H1 (cell line): ENCODE data around the gene CACNA2D3. TPM values are rescaled to one million over a fixed set of nuclear protein-coding genes. Genes with fewer than 3 reads are reported as not detected.

Experiments used
- CTCF ChIA-PET: fragments of 300-600 bp; sonication (Branson Sonifier 250); formaldehyde crosslinking; loops from one replicate; lab custom pipeline; 2021; ENCODE audit not compliant: partially characterized antibody; lab: Charles Lee
- POLR2A ChIA-PET: fragments of 300-600 bp; sonication (Branson Sonifier 250); formaldehyde crosslinking; loops from one replicate; lab custom pipeline; 2021; ENCODE audit warnings: inconsistent platforms; ENCODE audit not compliant: partially characterized antibody; lab: Charles Lee
- DNase-seq, 2 experiments: peaks; one replicate each; pipeline versions ENCODE4 v3.0.0 to v3.0.0-alpha.2; 2010 to 2022; ENCODE audit warnings: low spot score in 2 of 2, low read depth in 1 of 2, mixed read lengths in 1 of 2
- FAIRE-seq: peaks from 2 replicates; lab custom pipeline; 2011; peaks lifted over from hg19 to GRCh38; lab: Jason Lieb, UNC
- H2AFZ ChIP-seq: 2 replicates; pipeline ENCODE4 v1.8.1; 2012; ENCODE audit warnings: low read length, inconsistent platforms
- H2AK5ac ChIP-seq: 2 replicates; pipeline ENCODE4 v1.6.1; 2013; ENCODE audit warnings: low read depth, low read length
- H2BK120ac ChIP-seq: replicated peaks from 2 replicates; pipeline ENCODE3; 2013; ENCODE audit warnings: low read depth, low read length, inconsistent platforms
- H2BK12ac ChIP-seq: 2 replicates; pipeline ENCODE4 v1.6.1; 2013; ENCODE audit warnings: low read depth, low read length
- H2BK15ac ChIP-seq: 2 replicates; pipeline ENCODE4 v1.6.1; 2013; ENCODE audit warnings: low read length
- H2BK20ac ChIP-seq: 2 replicates; pipeline ENCODE4 v1.6.1; 2013; ENCODE audit warnings: low read length
- H2BK5ac ChIP-seq: 2 replicates; pipeline ENCODE4 v1.6.1; 2013; ENCODE audit warnings: low read depth, low read length
- H3K14ac ChIP-seq: 2 replicates; pipeline ENCODE4 v1.6.1; 2013; ENCODE audit warnings: inconsistent platforms; ENCODE audit not compliant: insufficient read length
- H3K18ac ChIP-seq: 2 replicates; pipeline ENCODE4 v1.6.1; 2013; ENCODE audit warnings: low read length; ENCODE audit errors: extremely low read depth
- H3K23ac ChIP-seq: 2 replicates; pipeline ENCODE4 v1.6.1; 2013; ENCODE audit warnings: inconsistent platforms; ENCODE audit not compliant: insufficient read length
- H3K23me2 ChIP-seq: 2 replicates; pipeline ENCODE4 v1.6.1; 2013; ENCODE audit warnings: low read depth, low read length
- H3K27ac ChIP-seq: 2 replicates; pipeline ENCODE4 v1.6.1; 2011; ENCODE audit warnings: low read depth, low read length, inconsistent platforms
- H3K27me3 ChIP-seq, 4 experiments: replicated peaks in 1 of 4; 1 replicate in 1 of 4; 2 replicates in 3 of 4; pipeline versions ENCODE4 v1.6.1 to v1.8.1; 2011 to 2013; ENCODE audit warnings: low read length in 3 of 4, mild to moderate bottlenecking in 3 of 4, inconsistent platforms in 2 of 4, mixed read lengths in 2 of 4, moderate library complexity in 1 of 4; ENCODE audit not compliant: control insufficient read depth in 3 of 4, insufficient read depth in 3 of 4; ENCODE audit errors: extremely low read depth in 1 of 4
- H3K36me3 ChIP-seq, 4 experiments: 2 replicates each; pipeline versions ENCODE4 v1.6.1 to v1.8.1; 2011 to 2013; ENCODE audit warnings: mild to moderate bottlenecking in 4 of 4, low read length in 3 of 4, moderate library complexity in 2 of 4, control low read depth in 1 of 4, inconsistent platforms in 1 of 4; ENCODE audit not compliant: insufficient read depth in 4 of 4, control insufficient read depth in 2 of 4
- H3K4ac ChIP-seq: replicated peaks from 2 replicates; pipeline ENCODE3; 2013; ENCODE audit warnings: low read length, low read depth, mixed read lengths, inconsistent platforms; ENCODE audit not compliant: insufficient read length
- H3K4me1 ChIP-seq, 4 experiments: replicated peaks in 1 of 4; 1 replicate in 1 of 4; 2 replicates in 3 of 4; pipeline versions ENCODE4 v1.6.1 to v1.8.1; 2011 to 2013; ENCODE audit warnings: low read length in 3 of 4, inconsistent platforms in 2 of 4, mixed read lengths in 1 of 4; ENCODE audit not compliant: insufficient read depth in 4 of 4, control insufficient read depth in 3 of 4
- H3K4me2 ChIP-seq, 2 experiments: 2 replicates each; pipeline versions ENCODE4 v1.6.1 to v1.8.1; 2011 to 2013; ENCODE audit warnings: low read depth in 2 of 2, low read length in 2 of 2, control low read depth in 1 of 2, inconsistent platforms in 1 of 2, mild to moderate bottlenecking in 1 of 2; ENCODE audit not compliant: insufficient read depth in 1 of 2
- H3K4me3 ChIP-seq, 4 experiments: fragments of 200-600, 300-600 bp in 1 of 4; sonication (generic), shearing (Covaris generic), sonication (Bioruptor Twin) in 1 of 4; 2 replicates each; pipeline versions ENCODE4 v1.5.1 to v1.8.1; 2011 to 2016; ENCODE audit warnings: low read length in 4 of 4, low read depth in 3 of 4, control low read depth in 2 of 4, inconsistent platforms in 2 of 4, mild to moderate bottlenecking in 2 of 4, mixed read lengths in 1 of 4, moderate library complexity in 1 of 4; ENCODE audit not compliant: insufficient read depth in 2 of 4; ENCODE audit errors: extremely low read depth in 1 of 4
- H3K56ac ChIP-seq: replicated peaks from 2 replicates; pipeline ENCODE3; 2013; ENCODE audit warnings: low read depth, mild to moderate bottlenecking, mixed read lengths, low read length, inconsistent platforms; ENCODE audit not compliant: insufficient read length
- H3K79me1 ChIP-seq: 2 replicates; pipeline ENCODE4 v1.6.1; 2013; ENCODE audit warnings: low read depth, low read length, control low read depth
- H3K79me2 ChIP-seq, 2 experiments: 2 replicates each; pipeline versions ENCODE4 v1.6.1 to v1.8.1; 2012 to 2013; ENCODE audit warnings: low read length in 2 of 2, mild to moderate bottlenecking in 2 of 2, inconsistent platforms in 1 of 2; ENCODE audit not compliant: insufficient read depth in 2 of 2, control insufficient read depth in 1 of 2
- H3K9ac ChIP-seq, 4 experiments: replicated peaks in 1 of 4; 1 replicate in 1 of 4; 2 replicates in 3 of 4; pipeline versions ENCODE4 v1.6.1 to v1.8.1; 2011 to 2013; ENCODE audit warnings: low read depth in 3 of 4, low read length in 3 of 4, control low read depth in 2 of 4, mild to moderate bottlenecking in 2 of 4, moderate library complexity in 2 of 4, inconsistent platforms in 1 of 4; ENCODE audit errors: extremely low read depth in 1 of 4
- H3K9me3 ChIP-seq, 2 experiments: 2 replicates each; pipeline versions ENCODE4 v1.6.1 to v1.8.1; 2012 to 2013; ENCODE audit warnings: mild to moderate bottlenecking in 2 of 2, moderate library complexity in 2 of 2, control low read depth in 1 of 2, inconsistent platforms in 1 of 2, low read depth in 1 of 2, low read length in 1 of 2, mixed read lengths in 1 of 2; ENCODE audit not compliant: insufficient read depth in 2 of 2
- H4K20me1 ChIP-seq, 2 experiments: replicated peaks in 1 of 2; 2 replicates each; pipeline versions ENCODE3 to v1.8.1; 2011 to 2013; ENCODE audit warnings: inconsistent platforms in 2 of 2, low read length in 2 of 2, mild to moderate bottlenecking in 1 of 2; ENCODE audit not compliant: insufficient read depth in 2 of 2, control insufficient read depth in 1 of 2
- H4K5ac ChIP-seq: 2 replicates; pipeline ENCODE4 v1.6.1; 2013; ENCODE audit warnings: low read length, low read depth, mixed read lengths, inconsistent platforms; ENCODE audit not compliant: insufficient read length
- H4K8ac ChIP-seq: 2 replicates; pipeline ENCODE4 v1.8.0; 2013; ENCODE audit warnings: mild to moderate bottlenecking, moderate library complexity, low read length, inconsistent platforms; ENCODE audit not compliant: insufficient read depth; ENCODE audit errors: extremely low read depth
- H4K91ac ChIP-seq: replicated peaks from 2 replicates; pipeline ENCODE3; 2013; ENCODE audit warnings: low read length, mixed read lengths, inconsistent platforms; ENCODE audit not compliant: insufficient read length
- CHD2 ChIP-seq: IDR thresholded peaks from 2 replicates; pipeline ENCODE4 v1.6.1; 2012; ENCODE audit warnings: low read length, improper control_type of control experiment
- KDM5A ChIP-seq: fragments of 200-600 bp; IDR thresholded peaks from 2 replicates; pipeline ENCODE4 v1.7.1; 2012; ENCODE audit warnings: mild to moderate bottlenecking, low read length, inconsistent platforms, mixed read lengths
- TEAD4 ChIP-seq: IDR thresholded peaks from 2 replicates; pipeline ENCODE4 v1.6.1; 2012; ENCODE audit warnings: low read depth, low read length, inconsistent platforms, mixed read lengths
- WGBS, 2 experiments: shearing (Covaris generic) in 1 of 2; methylation state at CpG; one replicate each; pipeline versions ENCODE4 v1.1.6 to v1.1.7; 2013 to 2015; ENCODE audit warnings: low lambda C conversion rate in 2 of 2, mixed read lengths in 2 of 2, inconsistent platforms in 1 of 2, low coverage in 1 of 2, missing lambda C conversion rate in 1 of 2; ENCODE audit not compliant: insufficient replicate concordance in 2 of 2, insufficient coverage in 1 of 2, insufficient read length in 1 of 2; ENCODE audit errors: extremely low coverage in 1 of 2, missing lambda C conversion rate in 1 of 2; 5-methylcytosine and 5-hydroxymethylcytosine counted together
- polyA plus RNA-seq, 7 experiments: library from polyadenylated mRNA; depleted of rRNA in 3 of 7; stranded (reverse) in 5 of 7; unstranded in 2 of 7; fragments of >200 nt in 5 of 7; fragments of 200-250 nt in 2 of 7; gene quantifications; 1 replicate in 5 of 7; 2 replicates in 1 of 7; 4 replicates in 1 of 7; pipeline versions ENCODE4 v1.2.1 to v1.2.3, GENCODE V29; 2011 to 2013; ENCODE audit warnings: missing spikeins in 2 of 7, mixed read lengths in 2 of 7
- total RNA-seq: library from RNA; stranded (reverse); fragmentation: NEBNext Ultra II Directional; extraction: Animal tissue kit (Norgen Biotek cat#: 25700); gene quantifications from 2 replicates; pipeline ENCODE4 v1.2.1, GENCODE V29; 2021

Gene CACNA2D3
- total and polyA plus RNA-seq, 2 of the 8 experiments (the other 6 are each of a cell fraction or from before 2014, with no cell fraction given), result 1.5 to 1.8 TPM

GRCh38 chr3:54772746-54773145 is 650.4 kb downstream of the CACNA2D3 start:
- no peak overlapping the region for H3K9ac ChIP-seq
- no peak overlapping the region for H4K5ac ChIP-seq
- no peak overlapping the region; the same call in 1 of the 2 replicates for H3K27ac ChIP-seq
- H4K8ac ChIP-seq, result no peak overlapping the region
- no peak overlapping the region for H3K4me2 ChIP-seq
- TF ChIP-seq CHD2 (no peak), TEAD4 (peak; percentile 40; the same call in 1 of the 2 replicates), KDM5A (no peak)
- TF ChIP-seq, all 59 proteins: peak for 1
- Histone ChIP-seq H2AFZ (no peak overlapping the region), H3K36me3 (no peaks in the 10 kb centered on the region), H3K79me2 (no peaks in the 10 kb centered on the region), H2BK12ac (no peak overlapping the region), H3K18ac (no peak overlapping the region), H3K4me3 (no peak overlapping the region), H3K56ac (no peak overlapping the region), H4K91ac (no peak overlapping the region), H2AK5ac (no peak overlapping the region), H3K4me1 (peaks cover 0 to 7% (median 5%) of the 10 kb centered on the region in 4 experiments; a peak in 3 of 7 replicates), H4K20me1 (no peaks in the 10 kb centered on the region), H3K23me2 (no peaks in the 10 kb centered on the region), H3K4ac (no peak overlapping the region), H2BK15ac (no peak overlapping the region), H3K23ac (no peak overlapping the region), H3K14ac (no peak overlapping the region), H2BK5ac (no peak overlapping the region), H2BK120ac (no peak overlapping the region), H3K79me1 (no peaks in the 10 kb centered on the region), H3K27me3 (no peaks in the 10 kb centered on the region), H2BK20ac (no peak overlapping the region), H3K9me3 (no peaks in the 10 kb centered on the region)
- peak; percentile 52 for FAIRE-seq
- POLR2A ChIA-PET, result interaction anchor here (1.1 to 1.4 kb wide), 2 partner anchors 21 to 144 kb away, joined by 4 read pairs; no protein-coding TSS in a partner anchor
- CTCF ChIA-PET, result interaction anchor here (1.4 kb wide), 1 partner anchor 234 kb away, joined by 4 read pairs; no protein-coding TSS in a partner anchor
- WGBS, 2 experiments, result 79% methylated on average over 2 of the region's 2 CpGs; no CpG with 5 or more reads in 1 of the 2 experiments
- DNase-seq, result peak in 1 of 2 experiments; percentile 23
